B cell (primary cell): ENCODE data around the gene FERD3L. TPM values are rescaled to one million over a fixed set of nuclear protein-coding genes. Genes with fewer than 3 reads are reported as not detected.

Source experiments
- ATAC-seq: fragments of 200-7000 bp; cut with Tn5 transposase; one replicate; pipeline ENCODE4 v1.10.0; 2021; ENCODE audit warnings: low read depth, mild to moderate bottlenecking, moderate number of reproducible peaks, moderate library complexity
- CTCF ChIA-PET: fragments of 350-600 bp; sonication (Branson Sonifier 250); formaldehyde crosslinking; loops from one replicate; lab custom pipeline; 2021; ENCODE audit warnings: antibody characterized with exemption, inconsistent platforms; lab: Charles Lee
- POLR2A ChIA-PET: fragments of 350-600 bp; sonication (Branson Sonifier 250); formaldehyde crosslinking; loops from one replicate; lab custom pipeline; 2021; ENCODE audit warnings: antibody characterized with exemption; lab: Charles Lee
- DNase-seq: peaks from one replicate; pipeline ENCODE4 v3.0.0; 2013
- H2AFZ ChIP-seq: 2 replicates; pipeline ENCODE4 v1.6.1; 2012; ENCODE audit warnings: mild to moderate bottlenecking, low read depth, low read length; ENCODE audit not compliant: insufficient read depth, poor library complexity, severe bottlenecking
- H3K27ac ChIP-seq, 2 donors: 1 replicate in 1 of 2; 2 replicates in 1 of 2; pipeline ENCODE4 v1.5.1; 2012 to 2013; ENCODE audit warnings: low read length in 2 of 2, mild to moderate bottlenecking in 2 of 2, moderate library complexity in 1 of 2
- H3K27me3 ChIP-seq, 4 experiments: fragments of 200-600 bp in 1 of 4; sonication (generic) in 1 of 4; replicated peaks in 1 of 4; 1 replicate in 2 of 4; 2 replicates in 2 of 4; pipeline versions ENCODE4 v1.6.1 to v1.7.0; 2013 to 2016; ENCODE audit warnings: low read length in 3 of 4, mild to moderate bottlenecking in 2 of 4, mixed read lengths in 1 of 4, moderate library complexity in 1 of 4; ENCODE audit not compliant: insufficient read depth in 4 of 4, control insufficient read depth in 3 of 4; ENCODE audit errors: control extremely low read depth in 1 of 4
- H3K36me3 ChIP-seq, 2 experiments: replicated peaks in 1 of 2; 1 replicate in 1 of 2; 2 replicates in 1 of 2; pipeline versions ENCODE4 v1.6.1 to v1.7.1; 2013; ENCODE audit warnings: low read length in 1 of 2; ENCODE audit not compliant: insufficient read depth in 2 of 2, control insufficient read depth in 1 of 2; ENCODE audit errors: control extremely low read depth in 1 of 2, extremely low read depth in 1 of 2
- H3K4me1 ChIP-seq, 2 donors: fragments of 200-600 bp in 1 of 2; sonication (generic) in 1 of 2; 1 replicate in 1 of 2; 2 replicates in 1 of 2; pipeline versions ENCODE4 v1.5.1 to v1.6.1; 2013 to 2017; ENCODE audit warnings: low read length in 2 of 2; ENCODE audit not compliant: control insufficient read depth in 2 of 2, insufficient read depth in 2 of 2
- H3K4me2 ChIP-seq: replicated peaks from 2 replicates; pipeline ENCODE3; 2012; ENCODE audit warnings: mild to moderate bottlenecking, low read depth, low read length; ENCODE audit not compliant: poor library complexity, severe bottlenecking
- H3K4me3 ChIP-seq, 5 experiments: fragments of 200-600 bp in 1 of 5; sonication (generic) in 1 of 5; 1 replicate in 3 of 5; 2 replicates in 2 of 5; pipeline versions ENCODE4 v1.5.1 to v1.7.0; 2011 to 2016; ENCODE audit warnings: low read length in 4 of 5, mild to moderate bottlenecking in 4 of 5, low read depth in 2 of 5, control low read depth in 1 of 5, moderate library complexity in 1 of 5; ENCODE audit not compliant: insufficient read depth in 1 of 5; ENCODE audit errors: control extremely low read depth in 1 of 5, extremely low read depth in 1 of 5
- H3K79me2 ChIP-seq: fragments of 200-600 bp; sonication (generic); one replicate; pipeline ENCODE4 v1.6.0; 2016; ENCODE audit warnings: low read length; ENCODE audit not compliant: control insufficient read depth, insufficient read depth
- H3K9ac ChIP-seq: fragments of 200-600 bp; sonication (generic); 2 replicates; pipeline ENCODE4 v1.6.1; 2017; ENCODE audit warnings: mild to moderate bottlenecking, low read length, moderate library complexity
- H3K9me3 ChIP-seq, 3 donors: one replicate each; pipeline versions ENCODE4 v1.6.1 to v1.7.1; 2013; ENCODE audit warnings: low read length in 2 of 3; ENCODE audit not compliant: control insufficient read depth in 2 of 3, insufficient read depth in 1 of 3; ENCODE audit errors: control extremely low read depth in 1 of 3
- H4K20me1 ChIP-seq: 2 replicates; pipeline ENCODE4 v1.6.0; 2012; ENCODE audit warnings: mild to moderate bottlenecking, low read length; ENCODE audit not compliant: insufficient read depth, control insufficient read depth, poor library complexity, severe bottlenecking
- H3K27ac Mint-ChIP-seq: one replicate; pipeline ENCODE4 v1.8.0; 2021; ENCODE audit warnings: mixed read lengths
- H3K27me3 Mint-ChIP-seq: one replicate; pipeline ENCODE4 v1.8.0; 2021; ENCODE audit warnings: mixed read lengths
- H3K4me1 Mint-ChIP-seq: one replicate; pipeline ENCODE4 v1.8.0; 2021; ENCODE audit warnings: mixed read lengths
- H3K4me3 Mint-ChIP-seq: one replicate; pipeline ENCODE4 v1.8.0; 2021; ENCODE audit warnings: mixed read lengths
- H3K9me3 Mint-ChIP-seq: one replicate; pipeline ENCODE4 v1.8.0; 2022; ENCODE audit warnings: mixed read lengths; ENCODE audit not compliant: insufficient read depth
- EZH2 ChIP-seq: IDR thresholded peaks from 2 replicates; pipeline ENCODE4 v1.6.1; 2012; ENCODE audit warnings: borderline replicate concordance, low read depth, mild to moderate bottlenecking, moderate library complexity, low read length; ENCODE audit not compliant: insufficient read depth, poor library complexity, severe bottlenecking
- WGBS: methylation state at CpG from one replicate; pipeline ENCODE4 v1.1.5; 2013; ENCODE audit warnings: missing lambda C conversion rate; ENCODE audit not compliant: insufficient coverage; 5-methylcytosine and 5-hydroxymethylcytosine counted together
- intact Hi-C: fragments of 100-400 bp; cut with micrococcal nuclease; formaldehyde crosslinking; loops from one replicate; pipeline ENCODE4 v1.10.0; 2022
- polyA plus RNA-seq: library from polyadenylated mRNA; depleted of rRNA; stranded (reverse); fragments of >200 nt; gene quantifications from 2 replicates; pipeline ENCODE4 v1.2.3, GENCODE V29; 2012
- total RNA-seq, 2 donors: library from RNA; stranded (reverse); fragments of 120-200 nt in 1 of 2; gene quantifications; 1 replicate in 1 of 2; 2 replicates in 1 of 2; pipeline versions ENCODE4 v1.2.3 to v1.2.4, GENCODE V29; 2013 to 2022
- TF ChIP-seq, protein P1 (sequence below): fragments of 200-600 bp; IDR thresholded peaks from one replicate; pipeline ENCODE4 v1.8.0; 2022; ENCODE audit warnings: antibody characterized with exemption, mild to moderate bottlenecking

The FERD3L gene
- total and polyA plus RNA-seq, 2 donors (not counting 1 experiment from before 2014, with no cell fraction given) = not detected

DNA sequence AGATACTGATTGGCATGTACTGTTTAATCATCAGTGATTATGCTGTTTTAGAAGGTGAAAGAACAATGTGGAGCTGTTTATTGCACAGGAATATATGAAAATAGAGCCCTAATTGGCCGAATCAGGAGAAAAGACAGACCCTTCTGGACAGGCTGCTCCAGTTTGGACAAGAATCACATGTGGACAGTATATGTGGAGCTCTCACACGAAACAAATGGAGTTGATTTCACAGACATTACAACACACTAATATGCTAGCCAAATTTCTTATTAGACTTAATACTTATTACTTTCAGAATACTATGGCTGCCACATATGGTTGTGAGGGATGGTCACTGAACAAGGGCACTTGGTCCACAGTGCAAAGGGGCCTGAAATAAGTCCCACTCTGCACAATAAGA, 43.3 kb downstream of the FERD3L start:
- Histone ChIP-seq H3K27ac (no peak overlapping the region), H3K9me3 (peaks cover 0 to 8% (median 0%) of the 10 kb centered on the region in 3 donors), H3K9ac (no peak overlapping the region), H3K79me2 (no peaks in the 10 kb centered on the region), H2AFZ (no peak overlapping the region), H3K4me3 (no peak overlapping the region), H3K36me3 (no peaks in the 10 kb centered on the region), H3K4me2 (no peak overlapping the region), H4K20me1 (no peaks in the 10 kb centered on the region), H3K27me3 (peaks cover 0 to 46% (median 25%) of the 10 kb centered on the region in 4 experiments), H3K4me1 (peaks cover 9 to 13% of the 10 kb centered on the region in 2 donors)
- ATAC-seq (no peak), DNase-seq (no peak)
- H3K9me3 Mint-ChIP-seq = no peaks in the 10 kb centered on the region
- peaks cover 13% of the 10 kb centered on the region for H3K4me1 Mint-ChIP-seq
- no CpG with 5 or more reads among the region's 2 CpGs for WGBS
- CTCF ChIA-PET = no interaction called here
- TF ChIP-seq EZH2 = no peak
- TF ChIP-seq, protein P1, sequence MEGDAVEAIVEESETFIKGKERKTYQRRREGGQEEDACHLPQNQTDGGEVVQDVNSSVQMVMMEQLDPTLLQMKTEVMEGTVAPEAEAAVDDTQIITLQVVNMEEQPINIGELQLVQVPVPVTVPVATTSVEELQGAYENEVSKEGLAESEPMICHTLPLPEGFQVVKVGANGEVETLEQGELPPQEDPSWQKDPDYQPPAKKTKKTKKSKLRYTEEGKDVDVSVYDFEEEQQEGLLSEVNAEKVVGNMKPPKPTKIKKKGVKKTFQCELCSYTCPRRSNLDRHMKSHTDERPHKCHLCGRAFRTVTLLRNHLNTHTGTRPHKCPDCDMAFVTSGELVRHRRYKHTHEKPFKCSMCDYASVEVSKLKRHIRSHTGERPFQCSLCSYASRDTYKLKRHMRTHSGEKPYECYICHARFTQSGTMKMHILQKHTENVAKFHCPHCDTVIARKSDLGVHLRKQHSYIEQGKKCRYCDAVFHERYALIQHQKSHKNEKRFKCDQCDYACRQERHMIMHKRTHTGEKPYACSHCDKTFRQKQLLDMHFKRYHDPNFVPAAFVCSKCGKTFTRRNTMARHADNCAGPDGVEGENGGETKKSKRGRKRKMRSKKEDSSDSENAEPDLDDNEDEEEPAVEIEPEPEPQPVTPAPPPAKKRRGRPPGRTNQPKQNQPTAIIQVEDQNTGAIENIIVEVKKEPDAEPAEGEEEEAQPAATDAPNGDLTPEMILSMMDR = no peak
- H3K27ac Mint-ChIP-seq = no peak overlapping the region
- peaks cover 58% of the 10 kb centered on the region for H3K27me3 Mint-ChIP-seq
- H3K4me3 Mint-ChIP-seq = no peak overlapping the region
- intact Hi-C loops = no loop called here
- POLR2A ChIA-PET = no interaction called here

DNA sequence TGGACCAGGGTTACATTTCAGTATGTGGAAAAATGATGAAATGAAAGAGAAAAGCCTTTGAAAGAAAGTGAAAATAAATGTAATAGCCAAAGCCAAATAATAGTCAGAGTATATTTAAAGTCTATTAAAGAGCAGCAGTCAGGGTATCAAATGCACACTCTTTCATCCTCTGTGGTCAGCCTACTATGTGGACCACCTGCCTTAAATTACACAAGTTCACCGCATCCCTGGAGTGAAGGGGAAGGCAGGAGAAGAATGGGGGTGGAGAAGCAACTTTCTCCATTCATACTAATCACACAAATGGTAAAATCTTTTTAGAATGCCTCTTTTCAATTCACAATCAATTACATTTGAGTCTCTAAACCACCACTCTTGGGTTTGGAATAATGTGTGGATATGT, 43.7 kb downstream of the FERD3L start:
- Histone ChIP-seq H3K4me1 (peaks cover 5 to 9% of the 10 kb centered on the region in 2 donors), H3K36me3 (no peaks in the 10 kb centered on the region), H3K9me3 (peaks cover 0 to 5% (median 0%) of the 10 kb centered on the region in 3 donors), H3K27ac (no peak overlapping the region), H2AFZ (no peak overlapping the region), H4K20me1 (no peaks in the 10 kb centered on the region), H3K4me3 (no peak overlapping the region), H3K79me2 (no peaks in the 10 kb centered on the region), H3K9ac (no peak overlapping the region), H3K27me3 (peaks cover 0 to 42% (median 20%) of the 10 kb centered on the region in 4 experiments), H3K4me2 (no peak overlapping the region)
- no peak for DNase-seq
- ChIA-PET CTCF (no interaction called here), POLR2A (no interaction called here)
- H3K4me1 Mint-ChIP-seq = peaks cover 10% of the 10 kb centered on the region
- no peaks in the 10 kb centered on the region for H3K9me3 Mint-ChIP-seq
- H3K27ac Mint-ChIP-seq = no peak overlapping the region
- peaks cover 54% of the 10 kb centered on the region for H3K27me3 Mint-ChIP-seq
- intact Hi-C loops = no loop called here
- no peak for ATAC-seq
- no peak for TF ChIP-seq EZH2
- TF ChIP-seq, protein P1 = no peak
- H3K4me3 Mint-ChIP-seq = no peak overlapping the region
- no CpG with 5 or more reads among the region's 1 CpG for WGBS
